ENCODE results near the gene MON2.

The MON2 gene

GRCh38 chr12:62627181-62627580 lies 160.6 kb downstream of the MON2 start:
- TF ChIP-seq SIN3A (IDR thresholded peaks at IDR 0.05; ENCODE audit: borderline replicate concordance, insufficient read depth, low read length): no peak
- TF ChIP-seq, protein P1, sequence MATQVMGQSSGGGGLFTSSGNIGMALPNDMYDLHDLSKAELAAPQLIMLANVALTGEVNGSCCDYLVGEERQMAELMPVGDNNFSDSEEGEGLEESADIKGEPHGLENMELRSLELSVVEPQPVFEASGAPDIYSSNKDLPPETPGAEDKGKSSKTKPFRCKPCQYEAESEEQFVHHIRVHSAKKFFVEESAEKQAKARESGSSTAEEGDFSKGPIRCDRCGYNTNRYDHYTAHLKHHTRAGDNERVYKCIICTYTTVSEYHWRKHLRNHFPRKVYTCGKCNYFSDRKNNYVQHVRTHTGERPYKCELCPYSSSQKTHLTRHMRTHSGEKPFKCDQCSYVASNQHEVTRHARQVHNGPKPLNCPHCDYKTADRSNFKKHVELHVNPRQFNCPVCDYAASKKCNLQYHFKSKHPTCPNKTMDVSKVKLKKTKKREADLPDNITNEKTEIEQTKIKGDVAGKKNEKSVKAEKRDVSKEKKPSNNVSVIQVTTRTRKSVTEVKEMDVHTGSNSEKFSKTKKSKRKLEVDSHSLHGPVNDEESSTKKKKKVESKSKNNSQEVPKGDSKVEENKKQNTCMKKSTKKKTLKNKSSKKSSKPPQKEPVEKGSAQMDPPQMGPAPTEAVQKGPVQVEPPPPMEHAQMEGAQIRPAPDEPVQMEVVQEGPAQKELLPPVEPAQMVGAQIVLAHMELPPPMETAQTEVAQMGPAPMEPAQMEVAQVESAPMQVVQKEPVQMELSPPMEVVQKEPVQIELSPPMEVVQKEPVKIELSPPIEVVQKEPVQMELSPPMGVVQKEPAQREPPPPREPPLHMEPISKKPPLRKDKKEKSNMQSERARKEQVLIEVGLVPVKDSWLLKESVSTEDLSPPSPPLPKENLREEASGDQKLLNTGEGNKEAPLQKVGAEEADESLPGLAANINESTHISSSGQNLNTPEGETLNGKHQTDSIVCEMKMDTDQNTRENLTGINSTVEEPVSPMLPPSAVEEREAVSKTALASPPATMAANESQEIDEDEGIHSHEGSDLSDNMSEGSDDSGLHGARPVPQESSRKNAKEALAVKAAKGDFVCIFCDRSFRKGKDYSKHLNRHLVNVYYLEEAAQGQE (IDR thresholded peaks at IDR 0.05; ENCODE audit: insufficient read depth in 1 of 2, low read depth in 2 of 2, low read length in 2 of 2): no peak
- TF ChIP-seq FOXP2 (optimal IDR thresholded peaks at IDR 0.05; ENCODE audit: borderline replicate concordance, extremely low read depth, extremely low read length, insufficient read depth): no peak
- no peak for TF ChIP-seq POLR2AphosphoS5 (IDR thresholded peaks at IDR 0.05; ENCODE audit: low read depth, low read length)

DNA sequence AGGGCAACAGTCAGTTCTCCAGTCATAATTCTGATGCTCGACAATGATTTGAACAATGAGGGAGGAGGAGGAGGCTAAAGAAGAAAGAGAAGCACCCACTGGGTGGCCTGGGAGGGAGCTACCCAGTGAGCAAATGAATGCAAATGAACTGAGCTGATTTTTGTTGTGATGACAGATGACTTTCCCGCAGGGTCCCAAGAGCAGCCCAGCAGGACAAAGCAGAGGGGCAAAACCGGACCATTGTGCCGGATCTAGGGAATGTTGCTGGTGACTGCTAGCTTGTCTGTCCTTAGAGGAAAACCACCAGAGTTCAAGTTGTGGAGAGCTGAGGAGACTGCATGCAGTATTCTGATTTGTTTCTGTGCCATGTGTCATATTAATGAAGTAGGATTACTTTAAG lies 162.8 kb downstream of the MON2 start:
- TF ChIP-seq FOXP2 (optimal IDR thresholded peaks at IDR 0.05; ENCODE audit: borderline replicate concordance, extremely low read depth, extremely low read length, insufficient read depth) (no peak), SIN3A (IDR thresholded peaks at IDR 0.05; ENCODE audit: borderline replicate concordance, insufficient read depth, low read length) (no peak), TAF1 (IDR thresholded peaks at IDR 0.05; ENCODE audit: borderline replicate concordance, insufficient read depth, low read length) (no peak), POLR2AphosphoS5 (IDR thresholded peaks at IDR 0.05; ENCODE audit: low read depth, low read length) (no peak)
- TF ChIP-seq, protein P1 (IDR thresholded peaks at IDR 0.05; ENCODE audit: insufficient read depth in 1 of 2, low read depth in 2 of 2, low read length in 2 of 2): no peak

GRCh38 chr12:62629971-62630739 lies 163.5 kb downstream of the MON2 start:
- TF ChIP-seq, protein P1 (IDR thresholded peaks at IDR 0.05; ENCODE audit: insufficient read depth in 1 of 2, low read depth in 2 of 2, low read length in 2 of 2): no peak
- no peak for TF ChIP-seq SIN3A (IDR thresholded peaks at IDR 0.05; ENCODE audit: borderline replicate concordance, insufficient read depth, low read length)
- no peak for TF ChIP-seq POLR2AphosphoS5 (IDR thresholded peaks at IDR 0.05; ENCODE audit: low read depth, low read length)
- TF ChIP-seq TAF1 (IDR thresholded peaks at IDR 0.05; ENCODE audit: borderline replicate concordance, insufficient read depth, low read length): no peak
- no peak for TF ChIP-seq FOXP2 (optimal IDR thresholded peaks at IDR 0.05; ENCODE audit: borderline replicate concordance, extremely low read depth, extremely low read length, insufficient read depth)

GRCh38 chr12:62631471-62632410 lies 165.1 kb downstream of the MON2 start:
- no peak for TF ChIP-seq POLR2AphosphoS5 (IDR thresholded peaks at IDR 0.05; ENCODE audit: low read depth, low read length)
- no peak for TF ChIP-seq TAF1 (IDR thresholded peaks at IDR 0.05; ENCODE audit: borderline replicate concordance, insufficient read depth, low read length)
- TF ChIP-seq, protein P1 (IDR thresholded peaks at IDR 0.05; ENCODE audit: insufficient read depth in 1 of 2, low read depth in 2 of 2, low read length in 2 of 2): no peak
- no peak for TF ChIP-seq SIN3A (IDR thresholded peaks at IDR 0.05; ENCODE audit: borderline replicate concordance, insufficient read depth, low read length)
- no peak for TF ChIP-seq FOXP2 (optimal IDR thresholded peaks at IDR 0.05; ENCODE audit: borderline replicate concordance, extremely low read depth, extremely low read length, insufficient read depth)

All from PFSK-1 (cell line).